Neural progenitor cell (in vitro differentiated cells): ENCODE results near the gene HUS1.

Experiments used
- CTCF ChIP-seq: fragments of 200-600 bp; sonication (generic); IDR thresholded peaks from 2 replicates; pipeline ENCODE4 v1.5.1; 2017; ENCODE audit warnings: antibody characterized with exemption, mild to moderate bottlenecking
- EZH2 ChIP-seq: fragments of 200-600 bp; sonication (generic); IDR thresholded peaks from 2 replicates; pipeline ENCODE4 v1.6.1; 2017; ENCODE audit warnings: antibody characterized with exemption, mild to moderate bottlenecking, moderate library complexity
- EZH2phosphoT487 ChIP-seq: fragments of 200-600 bp; sonication (generic); IDR thresholded peaks from 2 replicates; pipeline ENCODE4 v1.6.1; 2017; ENCODE audit warnings: antibody characterized with exemption

- TF ChIP-seq CTCF (no peak), EZH2phosphoT487 (no peak), EZH2 (no peak)
Observed at GRCh38 chr7:47979832-47980181, 392 bp upstream of the HUS1 start.
